Ovary (tissue), 9 donors: ENCODE results near the gene BRPF1. TPM values are rescaled to one million over a fixed set of nuclear protein-coding genes. Genes with fewer than 3 reads are reported as not detected.
A peak's percentile ranks its signal among the peaks of the same experiment; 100 is the strongest.

Experiments used
- DNase-seq, 5 donors: peaks; one replicate each; pipeline ENCODE4 v3.0.0-alpha.2; 2019 to 2020
- H3K27ac ChIP-seq, 2 donors: fragments of 200-600 bp; one replicate each; pipeline versions ENCODE4 v1.5.1 to v1.8.0; 2019 to 2022
- H3K27me3 ChIP-seq: fragments of 200-600 bp; one replicate; pipeline ENCODE4 v1.8.0; 2022
- H3K36me3 ChIP-seq: fragments of 200-600 bp; sonication (generic); one replicate; pipeline ENCODE4 v1.5.1; 2019
- H3K4me1 ChIP-seq: one replicate; pipeline ENCODE4 v1.8.1; 2013; ENCODE audit warnings: mild to moderate bottlenecking, moderate library complexity; ENCODE audit not compliant: insufficient read depth
- H3K4me3 ChIP-seq: fragments of 200-600 bp; sonication (generic); one replicate; pipeline ENCODE4 v1.5.1; 2017
- H3K9me3 ChIP-seq, 2 donors: fragments of 200-600 bp in 1 of 2; sonication (generic) in 1 of 2; one replicate each; pipeline versions ENCODE4 v1.5.1 to v1.8.1; 2013 to 2019; ENCODE audit warnings: mild to moderate bottlenecking in 1 of 2, moderate library complexity in 1 of 2
- EP300 ChIP-seq: sonication (generic); formaldehyde crosslinking; IDR thresholded peaks from one replicate; pipeline ENCODE4 v1.6.1; 2017; ENCODE audit warnings: antibody characterized with exemption
- POLR2A ChIP-seq: fragments of 450-650 bp; IDR thresholded peaks from one replicate; pipeline ENCODE4 v1.6.1; 2017; ENCODE audit warnings: antibody characterized with exemption, mild to moderate bottlenecking, moderate library complexity
- WGBS, 3 donors: extraction: QIAGEN DNeasy Blood & Tissue Kit in 1 of 3; methylation state at CpG; one replicate each; pipeline versions ENCODE4 v1.1.5 to v1.1.7; 2013 to 2017; 5-methylcytosine and 5-hydroxymethylcytosine counted together
- intact Hi-C, 4 donors: fragments of 100-400 bp; cut with DNase I; formaldehyde crosslinking; loops; one replicate each; pipeline versions ENCODE4 v1.11.0 to v1.15.1; 2022 to 2023
- polyA plus RNA-seq, 2 donors: library from polyadenylated mRNA; stranded (reverse); fragments of 200-250 nt in 1 of 2; fragments of 350-450 nt in 1 of 2; fragmentation: Illumina TruSeq in 1 of 2; extraction: RNeasy Lipid Tissue Mini Kit (QIAGEN cat#74804) in 1 of 2; gene quantifications; one replicate each; pipeline ENCODE4 v1.2.3, GENCODE V29; 2013 to 2014
- total RNA-seq, 7 donors: library from RNA; depleted of rRNA in 2 of 7; stranded (reverse); fragments of >200 nt in 2 of 7; fragmentation: NEBNext Ultra II Directional in 3 of 7; extraction: Animal tissue kit (Norgen Biotek cat#: 25700) in 3 of 7; gene quantifications; one replicate each; pipeline versions ENCODE4 v1.1.0 to v1.2.4, GENCODE V29; 2016 to 2023
- TF ChIP-seq, protein P1 (sequence below), 3 donors: fragments of 450-650 bp in 2 of 3; fragments of 200-600 bp in 1 of 3; IDR thresholded peaks; one replicate each; pipeline versions ENCODE4 v1.5.1 to v1.8.0; 2016 to 2022; ENCODE audit warnings: antibody characterized with exemption in 3 of 3, mild to moderate bottlenecking in 1 of 3
- donor health status: DM: no; HTN: no; CAD: no; lungs with moderate emphysema.
- donor health status: DM: no; HTN: no; CAD: no.
- donor health status: Bipolar disorder and iron deficiency.
- donor health status: DM: yes; HTN: yes; CAD: no.
- donor health status: DM: no; HTN: no; CAD: no.
- donor health status: DM: yes; HTN: yes; CAD: no.

BRPF1 gene
- total and polyA plus RNA-seq, 9 donors: 7.2 to 26.4 (median 16.7) TPM

DNA sequence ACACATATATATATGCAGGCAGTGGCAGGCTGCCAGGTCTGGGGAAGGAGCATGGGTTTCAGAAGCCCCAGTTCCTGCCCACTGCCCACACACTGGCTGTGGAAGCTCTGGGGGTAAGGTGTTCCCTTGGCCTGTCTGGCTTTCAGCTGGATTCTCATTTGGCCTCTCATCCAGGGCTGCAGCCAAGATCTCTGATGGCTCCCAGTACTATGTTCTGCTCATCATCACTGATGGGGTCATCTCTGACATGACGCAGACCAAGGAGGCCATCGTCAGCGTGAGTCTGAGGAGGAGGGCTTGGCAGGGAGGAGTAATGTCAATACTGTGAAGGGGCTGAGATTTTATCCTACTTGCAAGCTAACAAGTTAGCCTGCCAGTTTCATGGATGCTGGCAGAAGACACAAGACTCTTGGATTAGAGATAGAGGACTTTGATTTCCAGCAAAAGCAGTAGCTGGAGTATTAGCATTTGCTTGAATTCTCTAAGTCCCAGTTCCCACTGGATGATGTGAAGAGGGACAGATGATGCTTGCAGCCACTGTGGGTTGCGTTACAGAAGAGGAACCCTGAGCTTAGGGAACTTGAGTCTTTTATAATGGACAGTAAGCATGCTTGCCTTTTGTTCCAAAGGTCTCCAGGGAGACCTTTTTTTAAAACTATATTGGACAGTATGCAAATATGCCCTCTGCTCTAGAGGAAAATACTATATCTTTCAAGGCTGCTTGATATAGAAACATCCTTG, 5.6 kb upstream of the BRPF1 start:
- intact Hi-C loops: no loop called here
- DNase-seq: no peak
- Histone ChIP-seq H3K4me1 (no peaks in the 10 kb centered on the region), H3K4me3 (no peak overlapping the region), H3K9me3 (no peaks in the 10 kb centered on the region), H3K36me3 (no peaks in the 10 kb centered on the region), H3K27me3 (no peaks in the 10 kb centered on the region), H3K27ac (no peak overlapping the region)
- WGBS, 3 donors: 68 to 82% (median 81%) methylated on average over 4 of the region's 4 CpGs
- TF ChIP-seq EP300: no peak
- no peak for TF ChIP-seq POLR2A
- TF ChIP-seq, protein P1, sequence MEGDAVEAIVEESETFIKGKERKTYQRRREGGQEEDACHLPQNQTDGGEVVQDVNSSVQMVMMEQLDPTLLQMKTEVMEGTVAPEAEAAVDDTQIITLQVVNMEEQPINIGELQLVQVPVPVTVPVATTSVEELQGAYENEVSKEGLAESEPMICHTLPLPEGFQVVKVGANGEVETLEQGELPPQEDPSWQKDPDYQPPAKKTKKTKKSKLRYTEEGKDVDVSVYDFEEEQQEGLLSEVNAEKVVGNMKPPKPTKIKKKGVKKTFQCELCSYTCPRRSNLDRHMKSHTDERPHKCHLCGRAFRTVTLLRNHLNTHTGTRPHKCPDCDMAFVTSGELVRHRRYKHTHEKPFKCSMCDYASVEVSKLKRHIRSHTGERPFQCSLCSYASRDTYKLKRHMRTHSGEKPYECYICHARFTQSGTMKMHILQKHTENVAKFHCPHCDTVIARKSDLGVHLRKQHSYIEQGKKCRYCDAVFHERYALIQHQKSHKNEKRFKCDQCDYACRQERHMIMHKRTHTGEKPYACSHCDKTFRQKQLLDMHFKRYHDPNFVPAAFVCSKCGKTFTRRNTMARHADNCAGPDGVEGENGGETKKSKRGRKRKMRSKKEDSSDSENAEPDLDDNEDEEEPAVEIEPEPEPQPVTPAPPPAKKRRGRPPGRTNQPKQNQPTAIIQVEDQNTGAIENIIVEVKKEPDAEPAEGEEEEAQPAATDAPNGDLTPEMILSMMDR (IDR thresholded peaks at IDR 0.05): no peak

GRCh38 chr3:9727041-9727595, 4.4 kb upstream of the BRPF1 start:
- H3K27me3 ChIP-seq: no peaks in the 10 kb centered on the region
- no peak for DNase-seq
- TF ChIP-seq, protein P1 (IDR thresholded peaks at IDR 0.05): no peak
- TF ChIP-seq EP300 (no peak), POLR2A (no peak)
- no peak overlapping the region for H3K27ac ChIP-seq
- intact Hi-C loops: no loop called here
- H3K4me3 ChIP-seq: no peak overlapping the region
- H3K36me3 ChIP-seq: no peaks in the 10 kb centered on the region
- H3K9me3 ChIP-seq: no peaks in the 10 kb centered on the region
- WGBS, 3 donors: 16 to 18% (median 18%) methylated on average over 11 of the region's 11 CpGs
- H3K4me1 ChIP-seq: no peaks in the 10 kb centered on the region

DNA sequence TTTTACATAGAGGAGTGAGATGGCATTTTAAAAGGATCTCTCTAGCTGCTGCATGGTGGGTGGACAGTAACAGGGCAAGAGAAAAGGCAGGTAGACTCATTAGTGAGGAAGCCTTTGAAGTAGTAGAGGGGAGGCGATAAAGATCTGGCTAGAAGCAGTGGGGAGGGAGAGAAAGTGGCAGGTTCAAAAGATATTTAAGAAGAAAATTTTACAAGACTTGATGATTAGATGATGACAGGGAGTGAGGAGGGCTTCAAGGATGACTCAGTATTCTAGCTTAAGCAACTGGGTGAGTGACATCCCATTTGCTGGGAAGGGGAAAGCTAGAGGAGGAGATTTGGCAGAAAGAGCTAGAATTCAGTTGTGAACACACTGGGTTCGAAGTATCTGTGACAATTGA, 3.8 kb upstream of the BRPF1 start:
- WGBS, 3 donors: 91 to 97% (median 92%) methylated on average over 2 of the region's 2 CpGs
- Histone ChIP-seq H3K27me3 (no peaks in the 10 kb centered on the region), H3K36me3 (no peaks in the 10 kb centered on the region), H3K4me3 (no peak overlapping the region), H3K27ac (no peak overlapping the region), H3K9me3 (no peaks in the 10 kb centered on the region), H3K4me1 (peaks cover 2% of the 10 kb centered on the region)
- DNase-seq: no peak
- intact Hi-C loops: no loop called here
- TF ChIP-seq, protein P1 (IDR thresholded peaks at IDR 0.05): no peak
- TF ChIP-seq EP300 (no peak), POLR2A (no peak)

DNA sequence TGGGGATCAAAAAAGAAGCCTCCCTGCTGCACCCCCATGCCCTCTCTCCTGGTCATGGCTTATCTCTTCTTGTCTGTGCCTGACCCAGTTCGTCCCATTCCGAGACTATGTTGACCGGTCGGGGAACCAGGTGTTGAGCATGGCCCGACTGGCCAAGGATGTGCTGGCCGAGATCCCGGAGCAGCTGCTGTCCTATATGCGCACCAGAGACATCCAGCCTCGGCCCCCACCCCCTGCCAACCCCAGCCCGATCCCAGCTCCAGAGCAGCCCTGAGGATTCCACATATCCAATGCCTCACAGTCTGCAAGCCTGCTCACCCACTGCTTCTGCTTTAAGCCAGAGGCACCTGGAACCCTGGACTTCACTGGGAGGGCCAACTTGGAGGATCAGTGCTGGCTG, 2.1 kb upstream of the BRPF1 start:
- 75 to 83% (median 79%) methylated on average over 10 of the region's 10 CpGs for WGBS, 3 donors
- peaks cover 4% of the 10 kb centered on the region for H3K4me1 ChIP-seq
- no peak overlapping the region for H3K27ac ChIP-seq
- DNase-seq: peak in 1 of 5 donors; percentile 43
- no peaks in the 10 kb centered on the region for H3K27me3 ChIP-seq
- H3K9me3 ChIP-seq: no peaks in the 10 kb centered on the region
- H3K36me3 ChIP-seq: no peaks in the 10 kb centered on the region
- H3K4me3 ChIP-seq: no peak overlapping the region
- TF ChIP-seq POLR2A: no peak
- TF ChIP-seq EP300: no peak
- TF ChIP-seq, protein P1 (IDR thresholded peaks at IDR 0.05): no peak
- intact Hi-C loops: no loop called here
